Measurements from ENCODE around the gene ALPK3.

The ALPK3 gene, protein sequence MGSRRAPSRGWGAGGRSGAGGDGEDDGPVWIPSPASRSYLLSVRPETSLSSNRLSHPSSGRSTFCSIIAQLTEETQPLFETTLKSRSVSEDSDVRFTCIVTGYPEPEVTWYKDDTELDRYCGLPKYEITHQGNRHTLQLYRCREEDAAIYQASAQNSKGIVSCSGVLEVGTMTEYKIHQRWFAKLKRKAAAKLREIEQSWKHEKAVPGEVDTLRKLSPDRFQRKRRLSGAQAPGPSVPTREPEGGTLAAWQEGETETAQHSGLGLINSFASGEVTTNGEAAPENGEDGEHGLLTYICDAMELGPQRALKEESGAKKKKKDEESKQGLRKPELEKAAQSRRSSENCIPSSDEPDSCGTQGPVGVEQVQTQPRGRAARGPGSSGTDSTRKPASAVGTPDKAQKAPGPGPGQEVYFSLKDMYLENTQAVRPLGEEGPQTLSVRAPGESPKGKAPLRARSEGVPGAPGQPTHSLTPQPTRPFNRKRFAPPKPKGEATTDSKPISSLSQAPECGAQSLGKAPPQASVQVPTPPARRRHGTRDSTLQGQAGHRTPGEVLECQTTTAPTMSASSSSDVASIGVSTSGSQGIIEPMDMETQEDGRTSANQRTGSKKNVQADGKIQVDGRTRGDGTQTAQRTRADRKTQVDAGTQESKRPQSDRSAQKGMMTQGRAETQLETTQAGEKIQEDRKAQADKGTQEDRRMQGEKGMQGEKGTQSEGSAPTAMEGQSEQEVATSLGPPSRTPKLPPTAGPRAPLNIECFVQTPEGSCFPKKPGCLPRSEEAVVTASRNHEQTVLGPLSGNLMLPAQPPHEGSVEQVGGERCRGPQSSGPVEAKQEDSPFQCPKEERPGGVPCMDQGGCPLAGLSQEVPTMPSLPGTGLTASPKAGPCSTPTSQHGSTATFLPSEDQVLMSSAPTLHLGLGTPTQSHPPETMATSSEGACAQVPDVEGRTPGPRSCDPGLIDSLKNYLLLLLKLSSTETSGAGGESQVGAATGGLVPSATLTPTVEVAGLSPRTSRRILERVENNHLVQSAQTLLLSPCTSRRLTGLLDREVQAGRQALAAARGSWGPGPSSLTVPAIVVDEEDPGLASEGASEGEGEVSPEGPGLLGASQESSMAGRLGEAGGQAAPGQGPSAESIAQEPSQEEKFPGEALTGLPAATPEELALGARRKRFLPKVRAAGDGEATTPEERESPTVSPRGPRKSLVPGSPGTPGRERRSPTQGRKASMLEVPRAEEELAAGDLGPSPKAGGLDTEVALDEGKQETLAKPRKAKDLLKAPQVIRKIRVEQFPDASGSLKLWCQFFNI (N-terminal part only)
- total RNA-seq = 0.31 to 0.51 reads per million in 2 donors

- no peak for DNase-seq
Measured at GRCh38 chr15:84816694-84817465, at the start of gene ALPK3. Gene ALPK3 (plus strand): TSS chr15:84817356. CDS start chr15:84817453, 97 bp downstream.

- DNase-seq = no peak
Measured at GRCh38 chr15:84772031-84772430, 45.1 kb upstream of the ALPK3 start.

- no peak for DNase-seq
Measured at GRCh38 chr15:84772467-84772866, 44.7 kb upstream of the ALPK3 start.

DNA sequence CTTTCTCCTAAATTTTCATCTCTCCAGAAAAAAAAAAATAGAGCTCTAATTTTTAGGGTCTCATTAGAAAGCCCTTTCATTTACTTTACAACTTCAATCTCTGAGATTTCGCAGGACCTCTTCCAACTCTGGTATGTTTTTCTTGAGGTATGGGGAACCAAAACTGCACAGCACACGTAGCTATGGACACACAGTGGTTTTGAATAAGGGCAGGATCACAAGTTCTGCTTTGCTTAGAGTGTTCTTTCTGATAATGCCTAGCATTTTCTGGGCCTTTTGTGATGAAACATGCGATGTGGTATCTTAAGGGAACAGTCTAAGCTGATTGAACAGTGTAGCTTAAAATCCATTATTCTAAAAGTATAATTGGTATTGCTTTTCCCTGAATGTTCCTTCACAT lies 43.4 kb upstream of the ALPK3 start:
- no peak for DNase-seq

- no peak for DNase-seq
Measured at GRCh38 chr15:84775867-84776449, 41.2 kb upstream of the ALPK3 start.

DNA sequence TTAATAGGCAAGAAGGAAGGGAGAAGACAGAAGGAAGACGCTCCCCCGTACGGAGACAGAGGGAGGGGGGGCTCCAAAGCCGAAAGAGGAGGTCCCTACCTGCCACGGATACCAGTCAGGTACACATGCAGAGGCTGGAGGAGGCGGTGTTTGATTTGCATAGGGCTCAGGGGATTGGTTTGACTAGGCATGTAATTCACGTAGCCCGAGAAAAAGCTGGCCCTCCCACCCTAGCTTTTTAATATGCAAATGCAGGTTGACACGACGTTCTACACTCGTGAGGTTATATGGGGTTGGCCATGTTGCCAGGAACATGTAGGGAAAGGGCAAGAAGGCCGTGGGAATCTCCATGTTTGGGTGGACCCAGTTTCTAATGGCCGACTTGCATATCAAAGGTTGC lies 39.0 kb upstream of the ALPK3 start:
- DNase-seq = no peak

DNA sequence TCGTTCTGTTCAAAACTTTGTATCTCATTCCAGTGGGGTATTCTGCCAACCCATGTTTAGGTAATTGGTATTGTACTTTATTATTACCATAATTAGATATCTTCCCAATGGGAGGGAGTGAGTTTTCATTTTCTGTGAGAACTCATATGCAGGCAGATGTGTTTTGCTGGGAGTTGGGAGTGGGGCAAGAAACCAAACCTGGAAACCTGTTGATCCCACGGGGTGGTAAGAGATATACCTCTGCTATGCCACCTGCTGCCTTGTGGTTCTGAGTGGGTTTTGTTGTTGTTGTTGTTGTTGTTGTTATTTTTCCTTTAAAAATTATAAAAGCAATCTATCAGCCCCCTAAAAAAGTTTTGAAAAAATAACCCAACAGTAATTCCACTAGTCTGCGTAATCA lies 36.7 kb upstream of the ALPK3 start:
- no peak for DNase-seq

GRCh38 chr15:84781495-84781894 lies 35.7 kb upstream of the ALPK3 start:
- DNase-seq = no peak

- DNase-seq = no peak
Measured at GRCh38 chr15:84782346-84782745, 34.8 kb upstream of the ALPK3 start.

- DNase-seq = no peak
Measured at GRCh38 chr15:84783493-84784251, 33.5 kb upstream of the ALPK3 start.

GRCh38 chr15:84784262-84784661 lies 32.9 kb upstream of the ALPK3 start:
- no peak for DNase-seq

- no peak for DNase-seq
Measured at GRCh38 chr15:84785053-84785452, 32.1 kb upstream of the ALPK3 start.

- no peak for DNase-seq
Measured at GRCh38 chr15:84788500-84788899, 28.7 kb upstream of the ALPK3 start.

GRCh38 chr15:84789762-84790161 lies 27.4 kb upstream of the ALPK3 start:
- DNase-seq = no peak

DNA sequence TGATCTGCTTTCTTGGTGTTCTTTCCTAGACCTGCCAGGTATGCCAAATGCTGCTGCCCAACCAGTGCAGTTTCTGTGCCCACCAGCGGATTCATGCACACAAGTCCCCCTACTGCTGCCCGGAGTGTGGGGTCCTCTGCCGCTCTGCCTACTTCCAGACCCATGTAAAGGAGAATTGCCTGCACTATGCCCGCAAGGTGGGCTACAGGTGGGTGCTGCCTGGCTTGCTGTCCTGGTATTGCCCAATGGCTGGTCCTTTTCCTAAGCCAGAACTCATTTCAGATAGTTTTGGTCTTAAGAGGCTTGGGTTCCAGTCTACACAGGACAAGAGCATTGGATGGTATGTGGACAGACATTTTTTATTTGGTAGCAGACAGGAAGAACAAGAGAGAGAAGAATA lies 26.5 kb upstream of the ALPK3 start:
- no peak for DNase-seq

DNA sequence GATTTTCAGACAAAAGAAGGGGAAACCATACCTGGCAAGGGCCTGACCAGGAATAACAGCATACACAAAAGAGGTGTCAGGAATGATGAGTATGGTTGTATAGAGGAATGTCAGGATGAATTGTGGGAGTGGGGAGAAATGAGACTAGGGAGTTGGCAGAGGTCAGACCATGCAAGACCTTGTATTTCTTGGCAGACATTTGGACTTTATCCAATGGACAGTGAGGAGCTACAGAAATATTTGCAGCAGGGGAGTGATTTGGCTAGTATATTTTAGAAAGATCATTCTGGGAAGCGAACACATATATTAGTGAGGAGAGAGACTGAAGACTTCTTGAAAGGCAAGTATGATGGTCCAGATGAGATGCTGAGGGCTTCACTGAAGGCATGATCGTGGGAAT lies 25.4 kb upstream of the ALPK3 start:
- no peak for DNase-seq

DNA sequence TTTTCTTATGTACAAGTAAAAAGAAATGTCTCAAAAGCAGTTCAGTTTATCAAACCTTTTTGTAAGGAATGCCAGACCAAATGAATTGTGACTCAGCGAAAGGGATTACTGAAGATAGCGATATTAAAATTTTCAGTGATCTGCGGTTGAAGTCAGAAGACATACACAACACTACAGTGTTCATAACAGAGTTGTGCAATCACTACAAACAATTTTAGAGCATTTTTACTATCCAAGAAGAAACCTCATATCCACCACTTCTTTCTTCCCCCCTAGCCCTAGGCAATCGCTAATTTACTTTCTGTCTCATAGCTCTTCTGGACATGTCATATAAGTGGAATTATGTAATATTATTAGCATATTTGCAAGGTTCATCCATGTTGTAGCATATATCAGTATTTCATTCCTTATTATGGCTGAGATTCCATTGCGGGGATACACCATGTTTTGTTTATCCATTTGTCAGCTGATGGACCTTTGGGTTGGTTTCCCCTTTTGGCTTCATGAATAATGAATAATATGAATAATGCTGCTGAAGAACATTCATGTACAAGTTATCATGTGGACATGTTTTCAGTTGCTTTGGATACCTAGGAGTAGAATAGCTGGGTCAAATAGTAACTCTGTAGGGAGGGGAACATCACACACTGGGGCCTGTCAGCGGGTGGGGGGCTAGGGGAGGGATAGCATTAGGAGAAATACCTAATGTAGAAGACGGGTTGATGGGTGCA lies 23.6 kb upstream of the ALPK3 start:
- no peak for DNase-seq

DNA sequence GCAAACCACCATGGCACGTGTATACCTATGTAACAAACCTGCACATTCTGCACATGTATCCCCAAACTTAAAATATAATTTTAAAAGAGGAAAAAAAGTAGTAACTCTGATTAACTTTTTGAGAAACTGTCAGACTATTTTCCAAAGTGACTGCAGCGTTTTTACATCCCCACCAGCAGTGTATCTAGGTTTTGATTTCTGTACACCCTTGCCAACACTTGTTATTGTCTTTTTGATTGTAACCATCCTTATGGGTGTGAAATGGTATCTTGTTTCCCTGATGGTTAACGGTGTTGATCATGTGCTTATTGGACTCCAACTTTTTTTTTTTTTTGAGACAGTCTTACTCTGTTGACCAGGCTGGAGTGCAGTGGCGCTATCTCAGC lies 23.0 kb upstream of the ALPK3 start:
- no peak for DNase-seq

DNA sequence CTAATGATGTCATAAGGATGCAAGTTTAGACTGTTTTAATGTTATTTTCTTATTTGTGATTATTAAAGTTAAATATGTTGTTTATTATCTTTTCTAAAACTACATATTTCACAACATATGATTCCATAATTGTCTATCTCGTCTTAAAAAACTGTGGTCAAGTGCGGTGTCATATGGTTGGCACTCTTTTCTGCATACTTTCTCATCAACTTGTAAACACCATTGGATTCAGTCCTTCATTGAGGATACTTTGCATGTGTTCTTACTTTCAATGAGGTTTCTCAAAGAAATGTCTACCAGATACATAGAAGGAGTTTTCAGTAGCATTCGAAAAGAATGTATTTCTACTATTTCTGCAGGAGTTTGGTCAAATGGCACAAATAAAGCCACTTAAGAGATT lies 22.0 kb upstream of the ALPK3 start:
- no peak for DNase-seq

GRCh38 chr15:84797212-84797611 lies 19.9 kb upstream of the ALPK3 start:
- no peak for DNase-seq

Measured in activated gamma-delta T cell (primary cell).